K562 (cell line): ENCODE data around the gene RAB31. TPM values are rescaled to one million over a fixed set of nuclear protein-coding genes. Genes with fewer than 3 reads are reported as not detected.

Source experiments
- ADNP ChIP-seq: fragments of 200-800 bp; sonication (Bioruptor generic); IDR thresholded peaks from 2 replicates; pipeline ENCODE4 v1.6.1; 2016; ENCODE audit warnings: missing genetic modification characterization, missing compliant biosample characterization
- ARID1B ChIP-seq: fragments of 450-650 bp; IDR thresholded peaks from 2 replicates; pipeline ENCODE4 v1.6.1; 2016; ENCODE audit warnings: antibody characterized with exemption, mild to moderate bottlenecking, inconsistent platforms
- ATF7 ChIP-seq: fragments of 450-650 bp; IDR thresholded peaks from 2 replicates; pipeline ENCODE4 v1.7.1; 2014; ENCODE audit warnings: mild to moderate bottlenecking, moderate library complexity
- CBX8 ChIP-seq: fragments of 200-600 bp; sonication (generic); IDR thresholded peaks from 2 replicates; pipeline ENCODE4 v1.6.1; 2012; ENCODE audit warnings: borderline replicate concordance, mixed run types, low read depth, mild to moderate bottlenecking, moderate library complexity, mixed read lengths, low read length, control low read depth, inconsistent platforms; ENCODE audit not compliant: poor library complexity, severe bottlenecking; ENCODE audit errors: extremely low read depth
- CCAR2 ChIP-seq: fragments of 200-400 bp; formaldehyde crosslinking; IDR thresholded peaks from 2 replicates; pipeline ENCODE4 v1.6.1; 2017; ENCODE audit warnings: mild to moderate bottlenecking, low read depth, low read length
- DNMT1 ChIP-seq: fragments of 450-650 bp; IDR thresholded peaks from 2 replicates; pipeline ENCODE4 v1.6.1; 2016; ENCODE audit warnings: antibody characterized with exemption, mild to moderate bottlenecking
- FOXJ2 ChIP-seq: fragments of 200-800 bp; sonication (Bioruptor generic); IDR thresholded peaks from 2 replicates; pipeline ENCODE4 v1.6.1; 2016; ENCODE audit warnings: missing genetic modification characterization, missing compliant biosample characterization
- FOXM1 ChIP-seq, 2 experiments: fragments of 450-650 bp in 1 of 2; sonication (generic) in 1 of 2; formaldehyde crosslinking in 1 of 2; IDR thresholded peaks; 2 replicates each; pipeline versions ENCODE4 v1.6.1 to v1.9.0; 2017 to 2022; ENCODE audit warnings: low read depth in 2 of 2, mild to moderate bottlenecking in 2 of 2, missing genetic modification reagents in 1 of 2, moderate library complexity in 1 of 2
- GABPB2 ChIP-seq: fragments of 250-450 bp; sonication (Bioruptor Pico); conservative IDR thresholded peaks from 2 replicates; pipeline ENCODE4 v1.5.1; 2021; ENCODE audit warnings: mild to moderate bottlenecking
- JUN ChIP-seq, 2 experiments: sonication (generic) in 1 of 2; formaldehyde crosslinking in 1 of 2; IDR thresholded peaks; 2 replicates each; pipeline versions ENCODE4 v1.6.1 to v1.8.0; 2012 to 2022; ENCODE audit warnings: borderline replicate concordance in 2 of 2, mild to moderate bottlenecking in 2 of 2, improper control_type of control experiment in 1 of 2, low read depth in 1 of 2, low read length in 1 of 2, missing genetic modification reagents in 1 of 2
- KDM4B ChIP-seq, 2 experiments: fragments of 450-650 bp in 1 of 2; sonication (generic) in 1 of 2; IDR thresholded peaks; 2 replicates each; pipeline ENCODE4 v1.6.1; 2016 to 2017; ENCODE audit warnings: borderline replicate concordance in 2 of 2, antibody characterized with exemption in 1 of 2, low read depth in 1 of 2, mild to moderate bottlenecking in 1 of 2
- L3MBTL2 ChIP-seq: fragments of 450-650 bp; IDR thresholded peaks from 2 replicates; pipeline ENCODE4 v1.6.1; 2016; ENCODE audit warnings: mild to moderate bottlenecking, moderate library complexity
- MAFG ChIP-seq: fragments of 450-650 bp; conservative IDR thresholded peaks from 2 replicates; pipeline ENCODE4 v1.6.1; 2016; ENCODE audit warnings: missing genetic modification characterization, missing compliant biosample characterization
- POLR2AphosphoS5 ChIP-seq: IDR thresholded peaks from 2 replicates; pipeline ENCODE4 v1.6.1; 2011; ENCODE audit warnings: mild to moderate bottlenecking, low read depth, low read length, moderate library complexity; ENCODE audit not compliant: control insufficient read depth, insufficient read depth
- POLR3G ChIP-seq: IDR thresholded peaks from 2 replicates; pipeline ENCODE4 v1.6.1; 2011; ENCODE audit not compliant: insufficient read length, insufficient replicate concordance; ENCODE audit errors: extremely low read depth
- STAT5A ChIP-seq: IDR thresholded peaks from 2 replicates; pipeline ENCODE4 v1.6.1; 2012; ENCODE audit warnings: low read length, inconsistent platforms, borderline replicate concordance
- YBX1 ChIP-seq: fragments of 450-650 bp; IDR thresholded peaks from 2 replicates; pipeline ENCODE4 v1.7.1; 2016; ENCODE audit warnings: mild to moderate bottlenecking
- ZNF175 ChIP-seq: fragments of 200-800 bp; sonication (Bioruptor generic); IDR thresholded peaks from 2 replicates; pipeline ENCODE4 v1.6.1; 2016; ENCODE audit warnings: low read depth, mild to moderate bottlenecking, missing genetic modification characterization, missing compliant biosample characterization
- ZNF589 ChIP-seq: fragments of 200-800 bp; sonication (Bioruptor generic); IDR thresholded peaks from 2 replicates; pipeline ENCODE4 v1.6.1; 2016; ENCODE audit warnings: low read depth, missing genetic modification characterization, missing compliant biosample characterization
- ZNF668 ChIP-seq: fragments of 250-450 bp; sonication (Bioruptor Pico); IDR thresholded peaks from 2 replicates; pipeline ENCODE4 v1.8.0; 2022; ENCODE audit warnings: mild to moderate bottlenecking, inconsistent platforms
- polyA plus RNA-seq, 8 experiments: library from polyadenylated mRNA; depleted of rRNA in 4 of 8; stranded (reverse) in 5 of 8; unstranded in 3 of 8; fragments of >200 nt; fragmentation: Nextera tagmentation in 2 of 8; fragmentation: Illumina TruSeq in 1 of 8; extraction: Ambion mirVana in 2 of 8; extraction: Trizol in 1 of 8; gene quantifications; 2 replicates each; pipeline versions ENCODE4 v1.2.1 to v1.2.3, GENCODE V29; 2011 to 2014; ENCODE audit warnings: inconsistent platforms in 1 of 8, missing spikeins in 1 of 8
- total RNA-seq, 7 experiments: library from RNA; depleted of rRNA in 6 of 7; stranded (reverse); fragments of >200 nt in 6 of 7; fragmentation: Illumina TruSeq in 2 of 7; extraction: Trizol in 2 of 7; gene quantifications; 2 replicates each; pipeline versions ENCODE4 v1.2.1 to v1.2.3, GENCODE V29; 2011 to 2021; ENCODE audit warnings: low replicate concordance in 1 of 7
- TF ChIP-seq, protein P1 (sequence below): conservative IDR thresholded peaks from 2 replicates; pipeline ENCODE4 v1.6.1; 2011; ENCODE audit warnings: low read depth, mild to moderate bottlenecking, low read length; ENCODE audit not compliant: control insufficient read depth
- TF ChIP-seq, protein P2 (sequence below): sonication (generic); formaldehyde crosslinking; IDR thresholded peaks from 2 replicates; pipeline ENCODE4 v1.8.0; 2022; ENCODE audit warnings: mild to moderate bottlenecking, missing genetic modification reagents, borderline replicate concordance
- TF ChIP-seq, protein P3 (sequence below): sonication (generic); formaldehyde crosslinking; IDR thresholded peaks from 2 replicates; pipeline ENCODE4 v1.5.0; 2020; ENCODE audit warnings: missing genetic modification reagents

The RAB31 gene
- total and polyA plus RNA-seq, 9 of the 15 experiments (the other 6 are each of a cell fraction or from before 2014, with no cell fraction given): 20.7 to 70.4 (median 41.3) TPM

DNA sequence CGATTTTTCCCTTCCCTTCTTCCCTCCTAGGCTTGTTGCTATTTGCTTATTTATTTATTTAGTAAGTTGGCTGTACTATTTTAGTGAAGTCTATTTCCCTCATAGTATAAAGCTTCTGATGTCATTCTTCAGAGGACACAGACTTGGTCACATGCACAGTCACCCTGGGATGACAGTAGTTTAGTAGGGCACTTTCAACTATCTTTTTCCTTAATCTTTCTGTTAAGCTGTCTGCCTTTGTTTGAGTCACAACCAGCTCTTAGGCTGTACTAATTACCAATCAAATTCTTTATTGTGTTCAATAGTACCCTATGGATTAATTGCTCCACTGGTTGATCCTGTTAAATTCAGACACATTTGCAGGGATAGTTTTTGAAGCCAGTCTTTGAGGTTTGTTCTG lies 26.9 kb upstream of the RAB31 start (continued):
- TF ChIP-seq JUN (IDR thresholded peaks at IDR 0.05; ENCODE audit: borderline replicate concordance, low read depth, low read length) (peak; percentile 73), JUN (CRISPR knock-in tag; IDR thresholded peaks at IDR 0.05; ENCODE audit: borderline replicate concordance) (no peak), DNMT1 (no peak), POLR2AphosphoS5 (no peak), GABPB2 (no peak), KDM4B (IDR thresholded peaks at IDR 0.05; ENCODE audit: borderline replicate concordance in 2 of 2, low read depth in 1 of 2) (no peak), ZNF175 (CRISPR knock-in tag) (no peak), ADNP (no peak), ZNF668 (no peak), CCAR2 (no peak), YBX1 (no peak), STAT5A (no peak), ARID1B (0 out of 2 replicates have a peak, but pooled peaks have one; percentile 56), POLR3G (no peak), FOXM1 (IDR thresholded peaks at IDR 0.05; ENCODE audit: low read depth) (no peak), FOXM1 (CRISPR knock-in tag; IDR thresholded peaks at IDR 0.05; ENCODE audit: low read depth) (no peak), ATF7 (peak; percentile 87), L3MBTL2 (peak; percentile 35; the same call in 1 of the 2 replicates), MAFG (peak; percentile 71), FOXJ2 (tag) (0 out of 2 replicates have a peak, but pooled peaks have one; percentile 22), ZNF589 (CRISPR knock-in tag) (no peak), CBX8 (no peak)
- TF ChIP-seq, protein P1, sequence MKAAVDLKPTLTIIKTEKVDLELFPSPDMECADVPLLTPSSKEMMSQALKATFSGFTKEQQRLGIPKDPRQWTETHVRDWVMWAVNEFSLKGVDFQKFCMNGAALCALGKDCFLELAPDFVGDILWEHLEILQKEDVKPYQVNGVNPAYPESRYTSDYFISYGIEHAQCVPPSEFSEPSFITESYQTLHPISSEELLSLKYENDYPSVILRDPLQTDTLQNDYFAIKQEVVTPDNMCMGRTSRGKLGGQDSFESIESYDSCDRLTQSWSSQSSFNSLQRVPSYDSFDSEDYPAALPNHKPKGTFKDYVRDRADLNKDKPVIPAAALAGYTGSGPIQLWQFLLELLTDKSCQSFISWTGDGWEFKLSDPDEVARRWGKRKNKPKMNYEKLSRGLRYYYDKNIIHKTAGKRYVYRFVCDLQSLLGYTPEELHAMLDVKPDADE: no peak
- TF ChIP-seq, protein P2, sequence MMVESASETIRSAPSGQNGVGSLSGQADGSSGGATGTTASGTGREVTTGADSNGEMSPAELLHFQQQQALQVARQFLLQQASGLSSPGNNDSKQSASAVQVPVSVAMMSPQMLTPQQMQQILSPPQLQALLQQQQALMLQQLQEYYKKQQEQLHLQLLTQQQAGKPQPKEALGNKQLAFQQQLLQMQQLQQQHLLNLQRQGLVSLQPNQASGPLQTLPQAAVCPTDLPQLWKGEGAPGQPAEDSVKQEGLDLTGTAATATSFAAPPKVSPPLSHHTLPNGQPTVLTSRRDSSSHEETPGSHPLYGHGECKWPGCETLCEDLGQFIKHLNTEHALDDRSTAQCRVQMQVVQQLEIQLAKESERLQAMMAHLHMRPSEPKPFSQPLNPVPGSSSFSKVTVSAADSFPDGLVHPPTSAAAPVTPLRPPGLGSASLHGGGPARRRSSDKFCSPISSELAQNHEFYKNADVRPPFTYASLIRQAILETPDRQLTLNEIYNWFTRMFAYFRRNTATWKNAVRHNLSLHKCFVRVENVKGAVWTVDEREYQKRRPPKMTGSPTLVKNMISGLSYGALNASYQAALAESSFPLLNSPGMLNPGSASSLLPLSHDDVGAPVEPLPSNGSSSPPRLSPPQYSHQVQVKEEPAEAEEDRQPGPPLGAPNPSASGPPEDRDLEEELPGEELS (CRISPR knock-in tag): no peak
- TF ChIP-seq, protein P3, sequence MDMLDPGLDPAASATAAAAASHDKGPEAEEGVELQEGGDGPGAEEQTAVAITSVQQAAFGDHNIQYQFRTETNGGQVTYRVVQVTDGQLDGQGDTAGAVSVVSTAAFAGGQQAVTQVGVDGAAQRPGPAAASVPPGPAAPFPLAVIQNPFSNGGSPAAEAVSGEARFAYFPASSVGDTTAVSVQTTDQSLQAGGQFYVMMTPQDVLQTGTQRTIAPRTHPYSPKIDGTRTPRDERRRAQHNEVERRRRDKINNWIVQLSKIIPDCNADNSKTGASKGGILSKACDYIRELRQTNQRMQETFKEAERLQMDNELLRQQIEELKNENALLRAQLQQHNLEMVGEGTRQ (CRISPR knock-in tag): peak; percentile 73
